GM10248 (cell line): ENCODE measurements around the gene CRYAA.

Experiments
- CTCF ChIA-PET: fragments of 300-600 bp; sonication (Branson Sonifier 250); formaldehyde crosslinking; extraction: SDS; loops from one replicate; lab custom pipeline; 2021; ENCODE audit warnings: antibody characterized with exemption; lab: Yijun Ruan, JAX
- POLR2A ChIA-PET: fragments of 350-650 bp; sonication (Branson Sonifier 250); formaldehyde crosslinking; extraction: SDS; loops from one replicate; lab custom pipeline; 2020; ENCODE audit warnings: antibody characterized with exemption; lab: Yijun Ruan, JAX
- DNase-seq: peaks from one replicate; pipeline ENCODE4 v3.0.0; 2012; ENCODE audit errors: extremely low spot score
- CTCF ChIP-seq: IDR thresholded peaks from 2 replicates; pipeline ENCODE4 v1.5.1; 2012; ENCODE audit warnings: mild to moderate bottlenecking, low read depth; ENCODE audit errors: extremely low read depth, missing control alignments, control extremely low read depth

Gene CRYAA

GRCh38 chr21:43189936-43190335, 21.1 kb downstream of the CRYAA start:
- POLR2A ChIA-PET: no interaction called here
- CTCF ChIA-PET: no interaction called here
- no peak for TF ChIP-seq CTCF
- DNase-seq: no peak

GRCh38 chr21:43190544-43190943, 21.7 kb downstream of the CRYAA start:
- no peak for DNase-seq
- TF ChIP-seq CTCF: no peak
- ChIA-PET POLR2A (no interaction called here), CTCF (no interaction called here)

GRCh38 chr21:43190951-43191350, 22.1 kb downstream of the CRYAA start:
- POLR2A ChIA-PET: no interaction called here
- no peak for TF ChIP-seq CTCF
- DNase-seq: no peak
- CTCF ChIA-PET: no interaction called here

- CTCF ChIA-PET: interaction anchor here (1.4 kb wide), 1 partner anchor 455 kb away, joined by 3 read pairs; no protein-coding TSS in a partner anchor
- DNase-seq: no peak
- POLR2A ChIA-PET: no interaction called here
- TF ChIP-seq CTCF: no peak
Observed at GRCh38 chr21:43191521-43191920, 22.7 kb downstream of the CRYAA start.

- POLR2A ChIA-PET: no interaction called here
- TF ChIP-seq CTCF: no peak
Observed at GRCh38 chr21:43191971-43192370, 23.2 kb downstream of the CRYAA start.

GRCh38 chr21:43192501-43193081, 23.8 kb downstream of the CRYAA start:
- no peak for TF ChIP-seq CTCF
- ChIA-PET POLR2A (no interaction called here), CTCF (interaction anchor here (0.8 to 1.4 kb wide), 2 partner anchors 8 to 454 kb away, joined by 3 read pairs; no protein-coding TSS in a partner anchor)

More at GRCh38 chr21:43191971-43192370, 23.2 kb downstream of the CRYAA start:
- CTCF ChIA-PET: interaction anchor here (0.8 to 1.4 kb wide), 2 partner anchors 8 to 454 kb away, joined by 3 read pairs; no protein-coding TSS in a partner anchor
- no peak for DNase-seq

More at GRCh38 chr21:43192501-43193081, 23.8 kb downstream of the CRYAA start:
- no peak for DNase-seq
